GM12878 (cell line): ENCODE measurements around the gene RIPOR3.

ENCODE experiments used
- CTCF ChIP-seq, 3 experiments: IDR thresholded peaks in 2 of 3; conservative IDR thresholded peaks in 1 of 3; 2 replicates each; pipeline ENCODE4 v1.5.1; 2011; ENCODE audit warnings: low read depth in 3 of 3, low read length in 3 of 3, mild to moderate bottlenecking in 3 of 3, control low read depth in 2 of 3, moderate library complexity in 2 of 3, inconsistent platforms in 1 of 3, mixed read lengths in 1 of 3; ENCODE audit not compliant: control insufficient read depth in 2 of 3, insufficient read depth in 1 of 3; ENCODE audit errors: extremely low read depth in 1 of 3
- EP300 ChIP-seq, 2 experiments: fragments of 150-350 bp in 1 of 2; IDR thresholded peaks; 2 replicates each; pipeline ENCODE4 v1.6.1; 2011 to 2012; ENCODE audit warnings: low read depth in 2 of 2, low read length in 2 of 2, borderline replicate concordance in 1 of 2, improper control_type of control experiment in 1 of 2, inconsistent platforms in 1 of 2; ENCODE audit not compliant: control insufficient read depth in 1 of 2
- ETV6 ChIP-seq, 2 experiments: fragments of 450-650 bp in 1 of 2; IDR thresholded peaks in 1 of 2; conservative IDR thresholded peaks in 1 of 2; 2 replicates each; pipeline ENCODE4 v1.6.1; 2014; ENCODE audit warnings: antibody characterized with exemption in 1 of 2, borderline replicate concordance in 1 of 2, low read depth in 1 of 2, mild to moderate bottlenecking in 1 of 2, moderate library complexity in 1 of 2
- SUPT20H ChIP-seq: IDR thresholded peaks from 2 replicates; pipeline ENCODE4 v1.6.1; 2011; ENCODE audit warnings: low read depth, mild to moderate bottlenecking, low read length, moderate library complexity, borderline replicate concordance; ENCODE audit not compliant: control insufficient read depth

GRCh38 chr20:50734730-50735679 lies 43.7 kb upstream of the RIPOR3 start:
- TF ChIP-seq SUPT20H = no peak
- TF ChIP-seq EP300 (IDR thresholded peaks at IDR 0.05; ENCODE audit: borderline replicate concordance in 1 of 2, control insufficient read depth in 1 of 2, low read depth in 2 of 2, low read length in 2 of 2) = no peak
- TF ChIP-seq ETV6 (conservative IDR thresholded peaks at IDR 0.05 in 1 of 2, IDR thresholded peaks at IDR 0.05 in 1 of 2; ENCODE audit: borderline replicate concordance in 1 of 2, low read depth in 1 of 2) = no peak; a peak in 1 of 4 replicates
- TF ChIP-seq CTCF (IDR thresholded peaks at IDR 0.05 in 2 of 3, conservative IDR thresholded peaks at IDR 0.05 in 1 of 3; ENCODE audit: control insufficient read depth in 2 of 3, extremely low read depth in 1 of 3, insufficient read depth in 1 of 3, low read depth in 3 of 3, low read length in 3 of 3) = no peak
